Myocyte (in vitro differentiated cells): ENCODE measurements around the gene TBXA2R. TPM values are rescaled to one million over a fixed set of nuclear protein-coding genes. Genes with fewer than 3 reads are reported as not detected.
"Not testable (repeated sequence)": the region's sequence is repeated elsewhere in the genome, so short reads cannot be mapped to it uniquely, and the experiment has no call there.

Experiments used
- DNase-seq: peaks from one replicate; pipeline ENCODE4 v3.0.0-alpha.2; 2012; ENCODE audit warnings: low read depth
- total RNA-seq: library from RNA; depleted of rRNA; stranded (reverse); fragments of >200 nt; gene quantifications from 2 replicates; pipeline ENCODE4 v1.2.3, GENCODE V29; 2014

The TBXA2R gene
- total RNA-seq, 1 donor from 2014 or later: 0.16 TPM

GRCh38 chr19:3584036-3584802 lies 22.5 kb downstream of the TBXA2R start:
- DNase-seq: not testable (repeated sequence)

GRCh38 chr19:3581792-3582191 lies 24.9 kb downstream of the TBXA2R start:
- DNase-seq: not testable (repeated sequence)

- peak; percentile 89 for DNase-seq
Measured at GRCh38 chr19:3580156-3580934, 26.3 kb downstream of the TBXA2R start.

- no peak for DNase-seq
Measured at GRCh38 chr19:3578390-3578789, 28.3 kb downstream of the TBXA2R start.

- DNase-seq: no peak
Measured at GRCh38 chr19:3577723-3578344, 28.8 kb downstream of the TBXA2R start.

- no peak for DNase-seq
Measured at GRCh38 chr19:3576696-3577443, 29.8 kb downstream of the TBXA2R start.

GRCh38 chr19:3575949-3576673 lies 30.6 kb downstream of the TBXA2R start:
- DNase-seq: no peak

- DNase-seq: no peak
Measured at GRCh38 chr19:3575260-3575741, 31.4 kb downstream of the TBXA2R start.

GRCh38 chr19:3573858-3574637 lies 32.6 kb downstream of the TBXA2R start:
- DNase-seq: peak; percentile 90

- no peak for DNase-seq
Measured at GRCh38 chr19:3573162-3573857, 33.4 kb downstream of the TBXA2R start.

- DNase-seq: no peak
Measured at GRCh38 chr19:3572855-3573161, 33.9 kb downstream of the TBXA2R start, which contains the start of gene HMG20B. Gene HMG20B (plus strand): TSS chr19:3572944. CDS start chr19:3573310, 366 bp downstream.

GRCh38 chr19:3572132-3572854 lies 34.4 kb downstream of the TBXA2R start:
- peak; percentile 100 for DNase-seq

- no peak for DNase-seq
Measured at GRCh38 chr19:3570606-3571011, 36.1 kb downstream of the TBXA2R start.

GRCh38 chr19:3570042-3570441 lies 36.6 kb downstream of the TBXA2R start:
- not testable (repeated sequence) for DNase-seq

GRCh38 chr19:3565139-3565538 lies 41.5 kb downstream of the TBXA2R start:
- DNase-seq: peak; percentile 30

- DNase-seq: no peak
Measured at GRCh38 chr19:3563709-3564524, 42.8 kb downstream of the TBXA2R start.

- peak; percentile 95 for DNase-seq
Measured at GRCh38 chr19:3557461-3558248, 49.0 kb downstream of the TBXA2R start, which contains the start of gene MFSD12. Gene MFSD12 (minus strand): TSS chr19:3557586. CDS start chr19:3557403, 183 bp downstream.
